Prostate gland (tissue), 2 donors: ENCODE measurements around the gene PANK4.

ENCODE experiments used
- CTCF ChIP-seq, 4 experiments: fragments of 200-600 bp in 2 of 4; fragments of 450-650 bp in 2 of 4; sonication (generic) in 2 of 4; IDR thresholded peaks; 1 replicate in 3 of 4; 2 replicates in 1 of 4; pipeline ENCODE4 v1.5.1; 2016 to 2019; ENCODE audit warnings: antibody characterized with exemption in 4 of 4, mild to moderate bottlenecking in 2 of 4, moderate library complexity in 2 of 4
- POLR2A ChIP-seq: fragments of 450-650 bp; IDR thresholded peaks from one replicate; pipeline ENCODE4 v1.6.1; 2016; ENCODE audit warnings: antibody characterized with exemption, mild to moderate bottlenecking
- POLR2AphosphoS5 ChIP-seq: sonication (generic); formaldehyde crosslinking; IDR thresholded peaks from one replicate; pipeline ENCODE4 v1.6.1; 2017; ENCODE audit warnings: antibody characterized with exemption

DNA sequence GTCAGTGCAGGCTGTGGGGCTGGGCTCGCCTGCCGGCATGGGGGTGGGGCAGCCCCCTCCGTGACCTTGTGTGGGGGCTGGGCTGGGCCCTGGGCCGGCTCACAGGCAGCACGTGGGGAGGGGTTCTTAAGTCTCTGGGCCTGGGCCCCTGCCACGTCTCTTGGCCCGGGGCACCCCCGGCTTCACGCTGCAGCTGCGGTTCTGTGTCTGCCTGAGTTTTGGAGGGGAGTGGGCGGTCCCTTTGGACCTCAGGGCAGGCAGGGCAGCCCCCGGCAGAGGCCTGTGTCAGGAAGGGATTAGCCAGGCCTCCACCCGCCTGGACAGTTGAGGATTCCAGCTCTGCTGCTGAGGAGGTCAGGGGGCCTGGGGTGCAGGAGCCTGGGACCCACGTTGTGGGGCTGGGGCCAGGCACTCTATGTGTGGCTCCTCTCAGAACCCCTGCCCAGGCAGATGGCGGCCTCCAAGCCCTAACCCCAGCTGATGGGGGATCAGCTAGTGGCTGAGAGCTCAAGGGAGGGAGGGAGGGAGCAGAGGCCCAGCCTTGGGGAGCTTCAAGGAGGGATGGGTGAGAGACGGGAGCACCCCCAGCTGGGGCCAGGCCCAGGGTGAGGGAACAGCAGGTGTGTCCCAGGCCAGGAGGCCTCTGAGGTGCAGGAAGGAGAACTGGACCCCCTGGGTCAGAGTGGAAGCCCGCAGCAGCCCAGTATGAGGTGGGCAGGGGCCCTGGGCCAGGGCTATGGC lies 52.1 kb downstream of the PANK4 start:
- TF ChIP-seq POLR2A (no peak), POLR2AphosphoS5 (no peak), CTCF (IDR thresholded peaks at IDR 0.05) (no peak)
